Epithelial cell of proximal tubule (primary cell): ENCODE measurements around the gene ZNF830. TPM values are rescaled to one million over a fixed set of nuclear protein-coding genes. Genes with fewer than 3 reads are reported as not detected.

Source experiments
- DNase-seq: peaks from one replicate; pipeline ENCODE4 v3.0.0-alpha.2; 2011; ENCODE audit warnings: low read depth
- H3K4me3 ChIP-seq: 2 replicates; pipeline ENCODE4 v1.5.1; 2011; ENCODE audit warnings: low read depth, mild to moderate bottlenecking, low read length
- total RNA-seq: library from RNA; depleted of rRNA; stranded (reverse); fragments of >200 nt; gene quantifications from 2 replicates; pipeline ENCODE4 v1.2.3, GENCODE V29; 2015
- TF ChIP-seq, protein P1 (sequence below): conservative IDR thresholded peaks from 2 replicates; pipeline ENCODE4 v1.5.1; 2012; ENCODE audit warnings: low read depth, mild to moderate bottlenecking, low read length

Gene ZNF830
- total RNA-seq, 1 donor from 2014 or later, result 17.7 TPM

DNA sequence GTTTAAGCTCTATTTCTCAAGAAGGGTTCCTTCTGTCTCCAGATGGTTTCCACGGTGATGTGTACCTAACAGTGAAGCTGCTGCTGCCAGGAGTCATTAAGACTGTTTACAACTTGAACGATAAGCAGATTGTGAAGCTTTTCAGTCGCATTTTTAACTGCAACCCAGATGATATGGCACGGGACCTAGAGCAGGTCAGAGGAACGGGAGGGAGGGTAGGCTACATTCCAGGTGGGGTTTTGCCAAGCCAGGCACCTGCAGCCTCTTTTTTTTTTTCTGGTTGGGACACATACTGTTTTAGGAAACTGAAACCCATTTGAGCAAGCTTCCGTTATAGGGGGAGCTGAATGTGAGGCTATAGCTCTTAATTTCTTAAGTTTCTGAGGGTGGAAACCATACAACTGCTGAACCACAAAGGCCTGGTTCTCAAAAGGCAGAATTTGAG, 29.6 kb downstream of the ZNF830 start:
- DNase-seq, result no peak
- no peak overlapping the region for H3K4me3 ChIP-seq
- TF ChIP-seq, protein P1, sequence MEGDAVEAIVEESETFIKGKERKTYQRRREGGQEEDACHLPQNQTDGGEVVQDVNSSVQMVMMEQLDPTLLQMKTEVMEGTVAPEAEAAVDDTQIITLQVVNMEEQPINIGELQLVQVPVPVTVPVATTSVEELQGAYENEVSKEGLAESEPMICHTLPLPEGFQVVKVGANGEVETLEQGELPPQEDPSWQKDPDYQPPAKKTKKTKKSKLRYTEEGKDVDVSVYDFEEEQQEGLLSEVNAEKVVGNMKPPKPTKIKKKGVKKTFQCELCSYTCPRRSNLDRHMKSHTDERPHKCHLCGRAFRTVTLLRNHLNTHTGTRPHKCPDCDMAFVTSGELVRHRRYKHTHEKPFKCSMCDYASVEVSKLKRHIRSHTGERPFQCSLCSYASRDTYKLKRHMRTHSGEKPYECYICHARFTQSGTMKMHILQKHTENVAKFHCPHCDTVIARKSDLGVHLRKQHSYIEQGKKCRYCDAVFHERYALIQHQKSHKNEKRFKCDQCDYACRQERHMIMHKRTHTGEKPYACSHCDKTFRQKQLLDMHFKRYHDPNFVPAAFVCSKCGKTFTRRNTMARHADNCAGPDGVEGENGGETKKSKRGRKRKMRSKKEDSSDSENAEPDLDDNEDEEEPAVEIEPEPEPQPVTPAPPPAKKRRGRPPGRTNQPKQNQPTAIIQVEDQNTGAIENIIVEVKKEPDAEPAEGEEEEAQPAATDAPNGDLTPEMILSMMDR, result no peak

DNA sequence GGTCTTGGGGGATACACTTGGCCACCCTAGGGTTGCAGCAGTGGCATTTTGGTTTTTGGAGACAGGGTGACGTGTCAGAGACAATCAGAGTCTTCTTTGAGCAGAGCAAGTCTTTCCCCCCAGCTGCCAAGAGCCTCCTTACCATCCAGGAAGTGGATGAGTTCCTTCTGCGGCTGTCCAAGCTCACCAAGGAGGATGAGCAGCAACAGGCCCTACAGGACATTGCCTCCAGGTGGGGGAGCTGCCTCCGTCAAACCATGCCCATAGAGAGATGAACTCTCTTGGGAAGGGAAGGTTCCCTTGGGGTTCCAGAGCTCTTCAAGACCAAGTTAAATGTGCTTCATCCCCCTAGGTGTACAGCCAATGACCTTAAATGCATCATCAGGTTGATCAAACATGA, 30.3 kb downstream of the ZNF830 start:
- no peak for DNase-seq
- TF ChIP-seq, protein P1, result no peak
- H3K4me3 ChIP-seq, result no peak overlapping the region

DNA sequence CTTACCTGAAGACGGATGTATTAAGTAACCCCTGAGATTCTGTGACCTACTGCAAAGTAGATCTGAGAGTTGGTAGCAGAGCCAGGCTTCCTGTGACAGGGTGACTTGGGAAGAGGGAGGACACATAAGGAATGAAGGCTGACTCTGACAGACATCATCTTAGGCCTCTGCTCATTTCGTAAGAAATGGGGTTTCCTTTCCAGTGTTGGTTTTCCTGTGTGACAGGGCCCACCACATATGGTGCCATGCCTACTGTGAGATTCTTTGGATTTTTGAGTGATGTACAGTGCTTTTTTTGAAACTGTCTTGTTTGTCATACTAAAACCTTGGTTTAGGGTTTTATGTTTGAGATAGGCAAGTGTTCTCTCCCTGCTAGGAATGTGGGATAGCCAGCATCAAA, 31.7 kb downstream of the ZNF830 start:
- TF ChIP-seq, protein P1, result no peak
- DNase-seq, result no peak
- no peak overlapping the region for H3K4me3 ChIP-seq

DNA sequence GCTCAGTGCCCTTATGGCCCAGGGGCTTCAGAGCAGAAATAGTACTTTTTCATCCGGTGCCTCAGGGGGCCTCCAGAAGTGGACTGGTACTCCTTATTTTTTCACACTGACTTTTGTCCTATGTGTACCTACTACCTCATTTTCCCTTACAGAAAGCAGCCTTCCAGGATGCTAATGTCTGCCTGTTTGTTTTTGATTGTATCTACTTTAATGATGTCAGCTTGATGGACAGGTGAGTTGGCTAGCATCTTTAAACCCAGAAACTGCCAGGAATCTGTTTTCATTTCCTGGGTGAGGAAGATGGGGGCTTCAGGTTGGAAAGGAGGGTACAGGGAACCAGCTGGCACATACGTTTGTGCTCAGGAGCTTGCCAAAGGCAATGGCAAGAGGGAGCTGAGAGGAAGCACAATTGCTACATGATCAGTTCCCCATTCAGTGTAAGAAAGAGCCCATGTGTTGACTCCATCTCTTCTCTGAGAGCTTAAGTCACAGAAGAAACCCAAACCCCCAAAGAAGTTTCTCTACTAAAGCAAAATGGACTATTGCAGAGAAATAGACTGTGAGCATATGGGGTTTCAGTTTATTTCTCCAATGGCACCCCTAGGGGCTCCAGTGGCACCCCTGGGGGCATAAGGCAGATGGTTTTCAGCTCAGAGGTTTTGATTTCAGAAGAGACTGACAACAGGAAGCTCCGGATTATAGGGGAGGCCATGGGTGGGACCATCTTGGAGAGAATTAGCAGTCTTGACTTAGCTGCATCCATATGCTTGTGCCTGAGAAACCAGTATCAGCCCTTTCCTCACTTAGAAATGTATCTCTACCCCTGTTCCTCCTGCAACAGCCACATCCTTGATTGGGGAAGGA, 35.3 kb downstream of the ZNF830 start:
- TF ChIP-seq, protein P1, result no peak
- no peak overlapping the region for H3K4me3 ChIP-seq
- no peak for DNase-seq

DNA sequence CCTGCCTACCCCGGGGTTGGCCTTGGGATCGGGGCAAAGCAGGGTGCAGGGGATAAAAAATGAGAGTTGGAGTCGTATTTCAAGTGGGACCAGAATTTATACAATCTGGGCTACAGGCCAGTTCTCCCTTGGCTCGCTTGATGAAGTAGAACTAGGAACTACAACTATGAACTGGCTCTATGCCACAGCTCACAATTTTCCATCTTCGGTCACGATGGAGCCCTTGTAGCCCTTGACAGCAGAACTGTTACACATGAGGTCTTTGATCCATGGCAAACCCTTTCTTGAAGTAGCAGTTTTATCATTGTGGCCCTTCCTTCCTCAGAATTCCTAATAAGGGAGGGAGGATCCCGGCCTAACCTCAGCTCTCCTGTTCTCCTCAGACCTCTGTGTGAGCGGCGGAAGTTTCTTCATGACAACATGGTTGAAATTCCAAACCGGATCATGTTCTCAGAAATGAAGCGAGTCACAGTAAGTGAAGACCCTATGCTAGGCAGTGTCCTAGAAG, 36.1 kb downstream of the ZNF830 start:
- peak; percentile 51 for DNase-seq
- TF ChIP-seq, protein P1, result no peak
- no peak overlapping the region for H3K4me3 ChIP-seq

DNA sequence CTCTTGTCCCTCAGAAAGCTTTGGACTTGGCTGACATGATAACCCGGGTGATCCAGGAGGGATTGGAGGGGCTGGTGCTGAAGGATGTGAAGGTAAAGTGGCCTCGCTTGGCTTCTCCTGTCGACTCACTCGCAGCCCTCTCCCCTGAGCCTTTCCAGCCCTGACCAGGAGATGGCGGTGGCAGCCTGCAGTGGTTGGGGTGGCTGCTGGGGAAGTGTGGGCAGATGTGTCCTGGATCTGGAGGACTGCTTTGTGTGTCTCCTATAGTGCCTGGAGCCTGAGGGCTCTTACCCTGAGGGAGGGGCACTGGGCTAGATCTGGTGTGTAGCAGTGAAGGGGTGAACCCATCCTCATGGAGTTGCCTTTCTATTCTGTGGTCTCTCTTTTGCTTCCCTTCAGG, 36.9 kb downstream of the ZNF830 start:
- no peak overlapping the region for H3K4me3 ChIP-seq
- no peak for DNase-seq
- TF ChIP-seq, protein P1, result peak; percentile 90
